Erythroblast (primary cell): ENCODE results near the gene ARFGAP3.

ENCODE experiments used
- GATA1 ChIP-seq: IDR thresholded peaks from 2 replicates; pipeline ENCODE4 v1.6.1; 2011; ENCODE audit warnings: low read depth, mild to moderate bottlenecking, control low read depth, low read length, moderate library complexity
- POLR2A ChIP-seq: IDR thresholded peaks from 2 replicates; pipeline ENCODE4 v1.6.1; 2011; ENCODE audit warnings: mild to moderate bottlenecking, low read length

GRCh38 chr22:42844756-42845155 is 12.3 kb downstream of the ARFGAP3 start:
- TF ChIP-seq POLR2A (no peak), GATA1 (no peak)
